ENCODE results near the gene CFAP57. TPM values are rescaled to one million over a fixed set of nuclear protein-coding genes. Genes with fewer than 3 reads are reported as not detected.

The CFAP57 gene
- total and polyA plus RNA-seq, 9 of the 15 experiments (the other 6 are each of a cell fraction or from before 2014, with no cell fraction given) = 0.04 to 0.22 (median 0.07) TPM; not detected in 3

DNA sequence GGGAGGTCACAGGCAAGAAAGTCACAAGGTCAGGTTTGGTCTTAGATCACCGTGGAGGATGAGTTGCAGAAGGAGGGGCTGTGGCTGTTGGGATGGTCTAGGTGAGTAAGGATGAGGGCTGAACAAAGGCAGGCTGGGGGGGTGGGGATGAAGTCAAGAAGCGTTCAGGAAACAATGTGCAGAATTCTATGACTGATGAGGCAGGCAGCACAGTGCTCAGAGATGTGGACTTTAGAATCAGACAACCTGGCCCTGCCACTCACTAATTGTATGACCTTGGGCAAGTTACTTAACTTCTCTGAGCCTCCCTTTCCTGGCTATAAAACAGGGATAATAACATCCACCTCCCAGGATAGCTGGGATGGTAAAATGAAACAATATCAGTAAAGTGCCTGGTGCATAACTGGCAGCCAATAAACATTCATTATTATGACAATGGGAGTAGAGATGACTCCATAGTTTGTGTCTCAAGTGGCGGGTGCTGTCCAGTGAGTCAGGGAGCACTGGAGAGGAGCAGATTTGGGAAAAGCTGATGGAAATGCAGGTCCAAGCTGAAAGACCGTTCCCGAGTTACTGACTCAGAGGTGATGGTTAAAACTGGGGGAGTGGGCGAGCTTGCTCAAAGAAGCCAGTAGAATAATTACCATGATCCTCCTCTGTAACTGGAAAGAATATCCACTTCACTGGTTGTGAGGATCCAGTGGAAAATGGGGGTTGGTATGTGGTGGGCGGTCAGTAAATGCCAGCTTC, 130.8 kb downstream of the CFAP57 start:
- TF ChIP-seq PHB2 (IDR thresholded peaks at IDR 0.05; ENCODE audit: low read depth) = no peak
- no peak for TF ChIP-seq NONO (IDR thresholded peaks at IDR 0.05; ENCODE audit: low read depth in 2 of 2, low read length in 1 of 2)
- no peak for TF ChIP-seq GABPA (tag; conservative IDR thresholded peaks at IDR 0.05; ENCODE audit: low read depth)
- TF ChIP-seq HOXB6 (CRISPR knock-in tag; IDR thresholded peaks at IDR 0.05; ENCODE audit: borderline replicate concordance) = no peak
- no peak for TF ChIP-seq OTX1 (CRISPR knock-in tag; IDR thresholded peaks at IDR 0.05)
- no peak for TF ChIP-seq SREBF2 (CRISPR knock-in tag; IDR thresholded peaks at IDR 0.05)
- no peak for TF ChIP-seq DIDO1 (tag; IDR thresholded peaks at IDR 0.05; ENCODE audit: low read depth)
- TF ChIP-seq TEAD1 (CRISPR knock-in tag; IDR thresholded peaks at IDR 0.05) = no peak
- TF ChIP-seq, protein P1, sequence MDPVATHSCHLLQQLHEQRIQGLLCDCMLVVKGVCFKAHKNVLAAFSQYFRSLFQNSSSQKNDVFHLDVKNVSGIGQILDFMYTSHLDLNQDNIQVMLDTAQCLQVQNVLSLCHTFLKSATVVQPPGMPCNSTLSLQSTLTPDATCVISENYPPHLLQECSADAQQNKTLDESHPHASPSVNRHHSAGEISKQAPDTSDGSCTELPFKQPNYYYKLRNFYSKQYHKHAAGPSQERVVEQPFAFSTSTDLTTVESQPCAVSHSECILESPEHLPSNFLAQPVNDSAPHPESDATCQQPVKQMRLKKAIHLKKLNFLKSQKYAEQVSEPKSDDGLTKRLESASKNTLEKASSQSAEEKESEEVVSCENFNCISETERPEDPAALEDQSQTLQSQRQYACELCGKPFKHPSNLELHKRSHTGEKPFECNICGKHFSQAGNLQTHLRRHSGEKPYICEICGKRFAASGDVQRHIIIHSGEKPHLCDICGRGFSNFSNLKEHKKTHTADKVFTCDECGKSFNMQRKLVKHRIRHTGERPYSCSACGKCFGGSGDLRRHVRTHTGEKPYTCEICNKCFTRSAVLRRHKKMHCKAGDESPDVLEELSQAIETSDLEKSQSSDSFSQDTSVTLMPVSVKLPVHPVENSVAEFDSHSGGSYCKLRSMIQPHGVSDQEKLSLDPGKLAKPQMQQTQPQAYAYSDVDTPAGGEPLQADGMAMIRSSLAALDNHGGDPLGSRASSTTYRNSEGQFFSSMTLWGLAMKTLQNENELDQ (CRISPR knock-in tag; IDR thresholded peaks at IDR 0.05; ENCODE audit: borderline replicate concordance) = no peak
- TF ChIP-seq MAFF (IDR thresholded peaks at IDR 0.05; ENCODE audit: low read length) = no peak
- TF ChIP-seq, protein P2, sequence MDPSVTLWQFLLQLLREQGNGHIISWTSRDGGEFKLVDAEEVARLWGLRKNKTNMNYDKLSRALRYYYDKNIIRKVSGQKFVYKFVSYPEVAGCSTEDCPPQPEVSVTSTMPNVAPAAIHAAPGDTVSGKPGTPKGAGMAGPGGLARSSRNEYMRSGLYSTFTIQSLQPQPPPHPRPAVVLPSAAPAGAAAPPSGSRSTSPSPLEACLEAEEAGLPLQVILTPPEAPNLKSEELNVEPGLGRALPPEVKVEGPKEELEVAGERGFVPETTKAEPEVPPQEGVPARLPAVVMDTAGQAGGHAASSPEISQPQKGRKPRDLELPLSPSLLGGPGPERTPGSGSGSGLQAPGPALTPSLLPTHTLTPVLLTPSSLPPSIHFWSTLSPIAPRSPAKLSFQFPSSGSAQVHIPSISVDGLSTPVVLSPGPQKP (CRISPR knock-in tag; IDR thresholded peaks at IDR 0.05) = no peak
- in situ Hi-C loops (cut with MboI) (no loop called here), intact Hi-C loops (cut with micrococcal nuclease) (no loop called here)
- no peak overlapping the region for H3K27ac ChIP-seq (ENCODE audit: extremely low read depth, low read depth, low read length)
- ATAC-seq = no peak
- H3K9ac ChIP-seq (ENCODE audit: insufficient read depth in 1 of 2, low read depth in 2 of 2, low read length in 2 of 2) = no peak overlapping the region
- H3K4me1 ChIP-seq (replicated peaks in 1 of 2; ENCODE audit: control insufficient read depth in 2 of 2, insufficient read depth in 2 of 2, low read length in 2 of 2) = peaks cover 4 to 16% of the 10 kb centered on the region in 2 experiments; a peak in 4 of 5 replicates
- H3K27me3 ChIP-seq (ENCODE audit: control insufficient read depth in 2 of 2, insufficient read depth in 2 of 2, low read length in 2 of 2) = peaks cover 24 to 69% of the 10 kb centered on the region in 2 experiments
- H3K36me3 ChIP-seq (ENCODE audit: control insufficient read depth, insufficient read depth, low read length) = no peaks in the 10 kb centered on the region
- no peak for FAIRE-seq
- no peak overlapping the region for H2AFZ ChIP-seq (ENCODE audit: low read depth, low read length)
- no peak for DNase-seq (ENCODE audit: extremely low read depth in 1 of 4, low spot score in 3 of 4)
- no TSS peak for BruUV-seq (replicated peaks)
- CTCF ChIA-PET (ENCODE audit: low intra/inter-chr PET ratio) = no interaction called here
- 4% methylated on average over 7 of the region's 7 CpGs for WGBS (ENCODE audit: insufficient coverage, low coverage, missing lambda C conversion rate)
- H3K4me2 ChIP-seq (ENCODE audit: insufficient read depth, low read length) = no peak overlapping the region
- H3K79me2 ChIP-seq (ENCODE audit: control insufficient read depth, insufficient read depth, low read length) = no peaks in the 10 kb centered on the region
- H3K4me3 ChIP-seq = no peak overlapping the region
- H4K20me1 ChIP-seq (replicated peaks; ENCODE audit: control insufficient read depth, insufficient read depth, low read length) = peaks cover 4% of the 10 kb centered on the region; the same call in 1 of the 2 replicates
- H3K9me3 ChIP-seq (replicated peaks; ENCODE audit: control insufficient read depth, insufficient read depth, low read depth, low read length) = 0 out of 2 replicates have a peak, but pooled peaks cover 2% of the 10 kb centered on the region
- POLR2A ChIA-PET = interaction anchor here (0.7 to 1.3 kb wide), 5 partner anchors 9 to 601 kb away, joined by 3 to 5 read pairs (median 3); no protein-coding TSS in a partner anchor
- H3K9me1 ChIP-seq (ENCODE audit: control insufficient read depth, insufficient read depth, low read length) = no peaks in the 10 kb centered on the region

Measured in K562 (cell line).